HG03139 (cell line): Measurements from ENCODE around the gene CLEC17A.

Experiments
- ATAC-seq: cut with Tn5 transposase; IDR thresholded peaks from one replicate; pipeline ENCODE4 v1.9.1; 2021; ENCODE audit not compliant: unreplicated experiment

The CLEC17A gene

GRCh38 chr19:14649020-14649419, 66.1 kb downstream of the CLEC17A start:
- no peak for ATAC-seq

GRCh38 chr19:14650161-14650560, 67.3 kb downstream of the CLEC17A start:
- no peak for ATAC-seq

DNA sequence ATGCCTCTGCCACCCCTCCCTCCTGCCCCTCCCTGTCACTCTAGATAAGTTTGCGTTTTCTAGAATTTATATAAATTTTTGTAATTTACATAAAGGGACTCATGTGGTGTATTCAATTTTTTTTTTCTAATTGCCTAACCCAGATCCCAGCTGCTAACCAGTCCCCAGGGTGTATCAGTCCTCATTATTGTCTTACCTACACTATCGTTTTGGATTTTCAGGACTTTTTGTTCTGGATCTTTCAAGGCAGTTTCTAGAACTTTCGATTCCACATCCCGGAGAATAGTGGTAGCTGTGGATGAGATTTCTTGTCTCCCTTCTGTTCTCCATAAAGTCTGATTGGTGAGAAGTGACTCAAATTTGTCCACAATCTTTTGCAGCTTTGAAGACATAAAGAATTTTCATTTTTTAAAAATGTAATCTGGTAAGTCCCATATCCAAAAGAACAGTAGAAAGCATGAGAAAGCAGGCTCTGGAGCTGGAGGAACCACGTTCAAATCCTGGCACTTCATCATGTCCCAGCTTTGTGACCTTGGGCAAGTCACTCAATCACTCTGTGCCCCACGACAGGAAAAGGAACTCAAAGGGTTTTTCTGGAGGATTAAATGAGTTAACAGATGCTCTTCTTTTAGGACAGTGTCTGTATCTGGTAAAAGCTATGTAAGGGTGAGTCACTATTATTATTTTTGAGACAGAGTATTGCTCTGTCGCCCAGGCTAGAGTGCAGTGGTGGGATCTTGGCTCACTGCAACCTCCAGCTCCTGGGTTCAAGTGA, 72.1 kb downstream of the CLEC17A start:
- ATAC-seq = no peak

GRCh38 chr19:14655726-14656125, 72.8 kb downstream of the CLEC17A start:
- no peak for ATAC-seq

- no peak for ATAC-seq
Observed at GRCh38 chr19:14659874-14660489, 77.1 kb downstream of the CLEC17A start.

GRCh38 chr19:14661372-14661924, 78.6 kb downstream of the CLEC17A start:
- no peak for ATAC-seq
